Subcutaneous abdominal adipose tissue (tissue), 5 donors: ENCODE data around the gene OR52E1.

Experiments
- H3K27ac ChIP-seq: one replicate; pipeline ENCODE4 v1.7.0; 2013; ENCODE audit warnings: low read depth, mild to moderate bottlenecking, inconsistent platforms, low read length, moderate library complexity
- H3K27me3 ChIP-seq, 5 donors: one replicate each; pipeline ENCODE4 v1.7.0; 2013; ENCODE audit warnings: low read length in 5 of 5, inconsistent platforms in 1 of 5; ENCODE audit not compliant: control insufficient read depth in 5 of 5, insufficient read depth in 4 of 5
- H3K36me3 ChIP-seq, 5 donors: one replicate each; pipeline ENCODE4 v1.7.0; 2013; ENCODE audit warnings: low read length in 5 of 5; ENCODE audit not compliant: control insufficient read depth in 5 of 5, insufficient read depth in 5 of 5
- H3K4me1 ChIP-seq, 5 donors: one replicate each; pipeline ENCODE4 v1.7.0; 2013; ENCODE audit warnings: low read length in 5 of 5, mild to moderate bottlenecking in 3 of 5, moderate library complexity in 1 of 5; ENCODE audit not compliant: control insufficient read depth in 5 of 5, insufficient read depth in 5 of 5
- H3K4me3 ChIP-seq, 5 donors: one replicate each; pipeline ENCODE4 v1.7.0; 2013; ENCODE audit warnings: low read length in 5 of 5, low read depth in 1 of 5
- H3K9ac ChIP-seq, 5 donors: one replicate each; pipeline ENCODE4 v1.7.0; 2013; ENCODE audit warnings: low read length in 5 of 5, mild to moderate bottlenecking in 4 of 5, moderate library complexity in 3 of 5
- H3K9me3 ChIP-seq, 5 donors: one replicate each; pipeline ENCODE4 v1.7.0; 2013; ENCODE audit warnings: low read length in 5 of 5; ENCODE audit not compliant: control insufficient read depth in 5 of 5
- donor health status: healthy.
- donor health status: healthy.
- donor health status: healthy.
- donor health status: healthy.
- donor health status: healthy.

OR52E1 gene

GRCh38 chr11:5102246-5102645, 32.9 kb downstream of the OR52E1 start:
- Histone ChIP-seq H3K4me3 (no peak overlapping the region), H3K4me1 (peaks cover 0 to 10% (median 0%) of the 10 kb centered on the region in 5 donors), H3K9ac (no peak overlapping the region), H3K36me3 (no peaks in the 10 kb centered on the region), H3K27me3 (no peaks in the 10 kb centered on the region), H3K9me3 (no peaks in the 10 kb centered on the region), H3K27ac (no peak overlapping the region)

- Histone ChIP-seq H3K4me3 (no peak overlapping the region), H3K36me3 (no peaks in the 10 kb centered on the region), H3K9me3 (no peaks in the 10 kb centered on the region), H3K27me3 (no peaks in the 10 kb centered on the region), H3K4me1 (peaks cover 0 to 10% (median 0%) of the 10 kb centered on the region in 5 donors), H3K9ac (no peak overlapping the region), H3K27ac (no peak overlapping the region)
Measured at GRCh38 chr11:5103066-5103465, 33.7 kb downstream of the OR52E1 start.

GRCh38 chr11:5107285-5107684, 37.9 kb downstream of the OR52E1 start:
- H3K4me1 ChIP-seq: peaks cover 0 to 8% (median 0%) of the 10 kb centered on the region in 5 donors
- H3K27ac ChIP-seq: no peak overlapping the region
- H3K9ac ChIP-seq: no peak overlapping the region
- H3K36me3 ChIP-seq: no peaks in the 10 kb centered on the region
- H3K4me3 ChIP-seq: no peak overlapping the region
- H3K9me3 ChIP-seq: no peaks in the 10 kb centered on the region
- H3K27me3 ChIP-seq: no peaks in the 10 kb centered on the region

GRCh38 chr11:5115339-5115738, 46.0 kb downstream of the OR52E1 start:
- Histone ChIP-seq H3K9me3 (no peaks in the 10 kb centered on the region), H3K9ac (no peak overlapping the region), H3K27me3 (no peaks in the 10 kb centered on the region), H3K4me3 (no peak overlapping the region), H3K27ac (no peak overlapping the region), H3K36me3 (no peaks in the 10 kb centered on the region), H3K4me1 (no peaks in the 10 kb centered on the region)

GRCh38 chr11:5117588-5117987, 48.2 kb downstream of the OR52E1 start:
- H3K9me3 ChIP-seq: no peaks in the 10 kb centered on the region
- H3K27me3 ChIP-seq: no peaks in the 10 kb centered on the region
- H3K4me3 ChIP-seq: no peak overlapping the region
- H3K36me3 ChIP-seq: no peaks in the 10 kb centered on the region
- no peaks in the 10 kb centered on the region for H3K4me1 ChIP-seq
- no peak overlapping the region for H3K27ac ChIP-seq
- H3K9ac ChIP-seq: no peak overlapping the region

GRCh38 chr11:5118893-5119292, 49.5 kb downstream of the OR52E1 start:
- Histone ChIP-seq H3K4me1 (no peaks in the 10 kb centered on the region), H3K9me3 (no peaks in the 10 kb centered on the region), H3K9ac (no peak overlapping the region), H3K27ac (no peak overlapping the region), H3K4me3 (no peak overlapping the region), H3K36me3 (no peaks in the 10 kb centered on the region), H3K27me3 (no peaks in the 10 kb centered on the region)
